Upper lobe of right lung (tissue), 1 donor: Measurements from ENCODE around the gene NME9. TPM values are rescaled to one million over a fixed set of nuclear protein-coding genes. Genes with fewer than 3 reads are reported as not detected.

Experiments
- ATAC-seq: fragments of 200-7000 bp; cut with Tn5 transposase; one replicate; pipeline ENCODE4 v1.9.1; 2020; ENCODE audit warnings: mild to moderate bottlenecking, moderate library complexity
- DNase-seq: peaks from one replicate; pipeline ENCODE4 v3.0.0-alpha.2; 2020
- H3K27ac ChIP-seq: fragments of 200-600 bp; one replicate; pipeline ENCODE4 v1.8.0; 2022
- H3K27me3 ChIP-seq: fragments of 200-600 bp; one replicate; pipeline ENCODE4 v1.8.0; 2022; ENCODE audit warnings: mild to moderate bottlenecking
- H3K36me3 ChIP-seq: fragments of 200-600 bp; one replicate; pipeline ENCODE4 v1.8.0; 2022
- H3K4me1 ChIP-seq: fragments of 200-600 bp; one replicate; pipeline ENCODE4 v1.8.0; 2022
- H3K4me3 ChIP-seq: fragments of 200-600 bp; one replicate; pipeline ENCODE4 v1.8.0; 2022; ENCODE audit warnings: mild to moderate bottlenecking
- H3K9me3 ChIP-seq: fragments of 200-600 bp; one replicate; pipeline ENCODE4 v1.8.0; 2022
- CTCF ChIP-seq: fragments of 200-600 bp; IDR thresholded peaks from one replicate; pipeline ENCODE4 v1.8.0; 2022; ENCODE audit warnings: antibody characterized with exemption
- intact Hi-C: fragments of 100-400 bp; cut with DNase I; formaldehyde crosslinking; loops from one replicate; pipeline ENCODE4 v1.11.0; 2022
- total RNA-seq: library from RNA; stranded (reverse); fragmentation: NEBNext Ultra II Directional; extraction: Animal tissue kit (Norgen Biotek cat#: 25700); gene quantifications from one replicate; pipeline ENCODE4 v1.2.1, GENCODE V29; 2021
- donor health status: DM: no; HTN: yes; CAD: no; lungs with severe emphysema.

Gene NME9
- total RNA-seq, 1 donor from 2014 or later = not detected

GRCh38 chr3:138270245-138270644, 59.4 kb downstream of the NME9 start:
- Histone ChIP-seq H3K27me3 (no peaks in the 10 kb centered on the region), H3K9me3 (no peaks in the 10 kb centered on the region), H3K36me3 (peaks cover 95% of the 10 kb centered on the region), H3K27ac (no peak overlapping the region), H3K4me1 (no peaks in the 10 kb centered on the region), H3K4me3 (no peak overlapping the region)
- TF ChIP-seq CTCF = no peak
- ATAC-seq (no peak), DNase-seq (no peak)
- intact Hi-C loops = no loop called here

GRCh38 chr3:138267083-138267482, 62.6 kb downstream of the NME9 start:
- no peak overlapping the region for H3K4me3 ChIP-seq
- TF ChIP-seq CTCF = no peak
- peaks cover 83% of the 10 kb centered on the region for H3K36me3 ChIP-seq
- H3K27me3 ChIP-seq = no peaks in the 10 kb centered on the region
- no peaks in the 10 kb centered on the region for H3K4me1 ChIP-seq
- no peak overlapping the region for H3K27ac ChIP-seq
- H3K9me3 ChIP-seq = no peaks in the 10 kb centered on the region
- no peak for ATAC-seq
- intact Hi-C loops = no loop called here
- no peak for DNase-seq

- Histone ChIP-seq H3K4me1 (no peaks in the 10 kb centered on the region), H3K27ac (no peak overlapping the region), H3K9me3 (no peaks in the 10 kb centered on the region), H3K36me3 (peaks cover 70% of the 10 kb centered on the region), H3K27me3 (no peaks in the 10 kb centered on the region), H3K4me3 (no peak overlapping the region)
- DNase-seq (no peak), ATAC-seq (no peak)
- TF ChIP-seq CTCF = no peak
- intact Hi-C loops = no loop called here
Observed at GRCh38 chr3:138265745-138266144, 63.9 kb downstream of the NME9 start.

- H3K27me3 ChIP-seq = no peaks in the 10 kb centered on the region
- TF ChIP-seq CTCF = no peak
- ATAC-seq (no peak), DNase-seq (no peak)
- no peaks in the 10 kb centered on the region for H3K9me3 ChIP-seq
- no peaks in the 10 kb centered on the region for H3K4me1 ChIP-seq
- H3K27ac ChIP-seq = no peak overlapping the region
- H3K36me3 ChIP-seq = peaks cover 51% of the 10 kb centered on the region
- intact Hi-C loops = no loop called here
- no peak overlapping the region for H3K4me3 ChIP-seq
Observed at GRCh38 chr3:138263104-138263503, 66.5 kb downstream of the NME9 start.

- no peak overlapping the region for H3K27ac ChIP-seq
- H3K9me3 ChIP-seq = no peaks in the 10 kb centered on the region
- no peaks in the 10 kb centered on the region for H3K4me1 ChIP-seq
- no peak for TF ChIP-seq CTCF
- no peak overlapping the region for H3K4me3 ChIP-seq
- ATAC-seq (no peak), DNase-seq (no peak)
- H3K36me3 ChIP-seq = peaks cover 28% of the 10 kb centered on the region
- no peaks in the 10 kb centered on the region for H3K27me3 ChIP-seq
- intact Hi-C loops = no loop called here
Observed at GRCh38 chr3:138260611-138261010, 69.0 kb downstream of the NME9 start.

- ATAC-seq = no peak
- H3K36me3 ChIP-seq = peaks cover 13% of the 10 kb centered on the region
- H3K4me1 ChIP-seq = no peaks in the 10 kb centered on the region
- H3K27me3 ChIP-seq = no peaks in the 10 kb centered on the region
- TF ChIP-seq CTCF = no peak
- no peak for DNase-seq
- intact Hi-C loops = no loop called here
- H3K9me3 ChIP-seq = no peaks in the 10 kb centered on the region
- no peak overlapping the region for H3K4me3 ChIP-seq
- no peak overlapping the region for H3K27ac ChIP-seq
Observed at GRCh38 chr3:138259126-138259525, 70.5 kb downstream of the NME9 start.
